C4-2B (cell line): Measurements from ENCODE around the gene BICDL1.

ENCODE experiments used
- CTCF ChIP-seq: fragments of 450-650 bp; conservative IDR thresholded peaks from 2 replicates; pipeline ENCODE4 v1.5.1; 2017; ENCODE audit warnings: mild to moderate bottlenecking
- ZFX ChIP-seq: fragments of 450-650 bp; IDR thresholded peaks from 2 replicates; pipeline ENCODE4 v1.6.1; 2017

GRCh38 chr12:119957135-119957534, 31.9 kb upstream of the BICDL1 start:
- TF ChIP-seq CTCF (no peak), ZFX (no peak)
